Osteocyte (in vitro differentiated cells): ENCODE measurements around the gene MYO1B. TPM values are rescaled to one million over a fixed set of nuclear protein-coding genes. Genes with fewer than 3 reads are reported as not detected.

Experiments used
- DNase-seq: peaks from one replicate; pipeline ENCODE4 v3.0.0; 2021; ENCODE audit warnings: mixed read lengths; ENCODE audit not compliant: unreplicated experiment; ENCODE audit errors: extremely low spot score
- H3K27ac Mint-ChIP-seq: one replicate; pipeline ENCODE4 v1.8.0; 2021; ENCODE audit warnings: mild to moderate bottlenecking, mixed read lengths; ENCODE audit not compliant: unreplicated experiment
- H3K27me3 Mint-ChIP-seq: one replicate; pipeline ENCODE4 v1.8.0; 2021; ENCODE audit warnings: mixed read lengths; ENCODE audit not compliant: unreplicated experiment
- H3K36me3 Mint-ChIP-seq: one replicate; pipeline ENCODE4 v1.8.0; 2021; ENCODE audit warnings: mixed read lengths; ENCODE audit not compliant: unreplicated experiment
- H3K4me1 Mint-ChIP-seq: one replicate; pipeline ENCODE4 v1.8.0; 2021; ENCODE audit warnings: mixed read lengths; ENCODE audit not compliant: unreplicated experiment
- H3K4me3 Mint-ChIP-seq: one replicate; pipeline ENCODE4 v1.8.0; 2021; ENCODE audit warnings: mild to moderate bottlenecking, moderate library complexity, mixed read lengths; ENCODE audit not compliant: unreplicated experiment
- H3K9me3 Mint-ChIP-seq: one replicate; pipeline ENCODE4 v1.8.0; 2021; ENCODE audit warnings: mixed read lengths; ENCODE audit not compliant: unreplicated experiment
- total RNA-seq: library from RNA; stranded (reverse); gene quantifications from 2 replicates; pipeline ENCODE4 v1.2.1, GENCODE V29; 2021
- TF ChIP-seq, protein P1 (sequence below): fragments of 200-600 bp; sonication (generic); IDR thresholded peaks from 2 replicates; pipeline ENCODE4 v1.5.0; 2021; ENCODE audit warnings: antibody characterized with exemption, mild to moderate bottlenecking, moderate library complexity

The MYO1B gene
- total RNA-seq, 1 donor from 2014 or later: 91.1 TPM

DNA sequence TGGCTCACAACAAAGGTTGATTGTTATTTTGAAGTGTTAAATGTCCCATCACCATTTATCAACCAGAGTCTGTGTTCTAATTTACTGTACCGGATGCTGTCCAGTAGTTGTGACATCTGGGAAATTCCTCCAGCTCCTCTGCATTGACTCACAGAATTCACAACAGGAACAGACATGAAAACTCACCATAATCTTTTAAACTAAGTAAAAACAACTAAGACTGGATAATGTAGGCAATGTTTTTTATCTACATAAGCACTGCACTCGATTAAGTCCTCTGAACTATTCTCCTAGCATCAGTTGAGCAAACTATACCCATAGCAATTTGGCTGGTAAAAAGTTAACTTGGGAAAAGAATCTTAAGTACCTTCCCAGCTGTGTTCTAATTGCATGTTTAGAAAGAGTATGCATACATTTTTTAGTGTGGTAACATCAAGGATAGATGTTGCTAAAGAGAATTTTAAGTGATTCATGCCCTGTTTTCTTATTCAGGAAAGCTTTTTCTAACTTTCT, 42.9 kb upstream of the MYO1B start:
- Mint-ChIP-seq H3K27me3 (no peaks in the 10 kb centered on the region), H3K4me3 (no peak overlapping the region), H3K9me3 (no peaks in the 10 kb centered on the region), H3K4me1 (peaks cover 21% of the 10 kb centered on the region), H3K36me3 (peaks cover 2% of the 10 kb centered on the region), H3K27ac (peak overlapping the region; percentile 89)
- no peak for DNase-seq
- TF ChIP-seq, protein P1, sequence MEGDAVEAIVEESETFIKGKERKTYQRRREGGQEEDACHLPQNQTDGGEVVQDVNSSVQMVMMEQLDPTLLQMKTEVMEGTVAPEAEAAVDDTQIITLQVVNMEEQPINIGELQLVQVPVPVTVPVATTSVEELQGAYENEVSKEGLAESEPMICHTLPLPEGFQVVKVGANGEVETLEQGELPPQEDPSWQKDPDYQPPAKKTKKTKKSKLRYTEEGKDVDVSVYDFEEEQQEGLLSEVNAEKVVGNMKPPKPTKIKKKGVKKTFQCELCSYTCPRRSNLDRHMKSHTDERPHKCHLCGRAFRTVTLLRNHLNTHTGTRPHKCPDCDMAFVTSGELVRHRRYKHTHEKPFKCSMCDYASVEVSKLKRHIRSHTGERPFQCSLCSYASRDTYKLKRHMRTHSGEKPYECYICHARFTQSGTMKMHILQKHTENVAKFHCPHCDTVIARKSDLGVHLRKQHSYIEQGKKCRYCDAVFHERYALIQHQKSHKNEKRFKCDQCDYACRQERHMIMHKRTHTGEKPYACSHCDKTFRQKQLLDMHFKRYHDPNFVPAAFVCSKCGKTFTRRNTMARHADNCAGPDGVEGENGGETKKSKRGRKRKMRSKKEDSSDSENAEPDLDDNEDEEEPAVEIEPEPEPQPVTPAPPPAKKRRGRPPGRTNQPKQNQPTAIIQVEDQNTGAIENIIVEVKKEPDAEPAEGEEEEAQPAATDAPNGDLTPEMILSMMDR: no peak

DNA sequence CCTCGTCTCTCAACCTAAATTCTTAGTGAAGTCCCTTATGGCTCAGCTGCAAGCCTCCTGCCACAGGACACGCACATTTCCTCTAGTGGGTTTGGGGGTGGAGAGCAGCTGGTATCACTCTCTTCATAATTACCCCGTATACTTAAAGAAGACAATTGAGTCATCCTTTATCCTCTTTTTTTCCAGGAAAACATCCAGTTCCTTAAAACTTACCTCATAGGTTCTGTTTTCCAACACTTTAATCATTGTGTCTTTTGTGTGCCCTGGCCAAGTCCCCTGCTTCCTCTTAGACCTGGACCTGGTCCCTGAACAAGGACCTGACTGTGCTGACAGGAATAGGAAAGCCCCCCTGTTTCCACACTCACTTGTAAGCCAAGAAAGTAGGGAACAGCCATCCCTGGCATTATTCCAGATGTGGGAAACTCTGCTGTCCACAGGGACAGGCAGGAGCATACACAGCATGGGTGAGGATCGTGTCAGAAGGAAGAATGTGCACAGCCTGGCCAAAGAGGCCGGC, 42.3 kb upstream of the MYO1B start:
- Mint-ChIP-seq H3K27ac (peak overlapping the region; percentile 89), H3K27me3 (no peaks in the 10 kb centered on the region), H3K4me3 (no peak overlapping the region), H3K9me3 (no peaks in the 10 kb centered on the region), H3K4me1 (peaks cover 23% of the 10 kb centered on the region), H3K36me3 (peaks cover 2% of the 10 kb centered on the region)
- DNase-seq: no peak
- TF ChIP-seq, protein P1: no peak

DNA sequence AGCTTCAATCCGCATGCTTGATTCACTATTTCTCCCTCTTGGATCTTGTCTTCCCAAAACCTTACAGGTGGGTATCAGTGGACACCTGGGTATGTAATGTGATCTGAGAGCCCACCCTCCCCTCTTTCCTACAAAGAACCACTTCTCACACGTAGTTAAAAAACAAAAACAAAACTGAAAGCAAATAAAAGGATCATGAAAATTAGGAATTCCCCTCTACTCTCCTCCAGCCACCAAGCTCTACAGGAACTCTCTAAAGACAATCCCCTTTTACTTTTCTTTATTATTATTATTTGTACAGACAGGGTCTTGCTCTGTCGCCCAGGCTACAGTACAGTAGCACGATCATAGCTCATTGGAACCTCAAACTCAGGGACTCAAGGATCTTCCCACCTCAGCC, 40.8 kb upstream of the MYO1B start:
- H3K27me3 Mint-ChIP-seq: no peaks in the 10 kb centered on the region
- H3K27ac Mint-ChIP-seq: peak overlapping the region; percentile 2
- no peaks in the 10 kb centered on the region for H3K9me3 Mint-ChIP-seq
- H3K4me1 Mint-ChIP-seq: peaks cover 33% of the 10 kb centered on the region
- no peak overlapping the region for H3K4me3 Mint-ChIP-seq
- H3K36me3 Mint-ChIP-seq: no peaks in the 10 kb centered on the region
- TF ChIP-seq, protein P1: no peak
- DNase-seq: no peak

DNA sequence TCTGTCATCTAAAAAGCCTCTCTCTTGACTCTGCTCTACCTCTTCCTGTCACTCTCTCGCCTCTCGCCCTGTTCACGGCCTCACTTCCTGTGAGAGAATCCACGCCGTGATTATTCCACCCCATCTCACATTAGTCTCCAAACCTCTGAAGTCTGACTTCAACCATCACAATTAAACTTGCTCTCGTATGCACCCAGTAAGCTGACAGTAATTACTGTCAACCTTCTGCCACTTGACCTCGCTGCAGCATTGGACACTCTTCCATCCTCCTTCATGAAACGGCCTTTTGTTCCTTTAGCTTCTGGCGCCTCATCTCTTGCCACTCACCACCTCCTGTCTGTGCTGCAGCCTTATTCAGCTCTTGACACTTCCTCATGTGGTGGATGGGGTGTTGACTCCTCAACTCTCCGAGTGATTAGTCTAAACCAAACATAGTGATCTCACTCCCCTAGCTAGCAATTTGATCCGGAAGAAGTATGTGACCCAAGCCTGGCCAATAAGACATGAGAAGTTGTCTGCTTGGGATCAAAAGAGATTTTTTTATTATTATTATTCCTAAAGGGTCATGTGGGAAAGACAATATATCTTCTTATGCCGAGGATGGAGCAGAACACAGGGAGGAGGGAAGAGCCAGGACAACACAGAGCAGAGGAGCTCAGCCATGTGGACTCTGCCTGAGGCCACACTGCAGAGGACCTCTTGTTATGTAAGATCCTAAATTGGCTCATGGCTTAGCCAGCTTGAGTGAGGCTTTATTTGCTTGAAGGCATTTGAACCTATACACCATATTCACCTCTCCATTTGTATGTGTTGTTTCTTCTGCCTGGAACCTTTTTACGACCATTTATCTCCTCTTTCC, 38.4 kb upstream of the MYO1B start:
- Mint-ChIP-seq H3K4me1 (peaks cover 37% of the 10 kb centered on the region), H3K27me3 (no peaks in the 10 kb centered on the region), H3K27ac (no peak overlapping the region), H3K4me3 (no peak overlapping the region), H3K36me3 (no peaks in the 10 kb centered on the region), H3K9me3 (peaks cover 5% of the 10 kb centered on the region)
- TF ChIP-seq, protein P1: no peak
- DNase-seq: no peak

DNA sequence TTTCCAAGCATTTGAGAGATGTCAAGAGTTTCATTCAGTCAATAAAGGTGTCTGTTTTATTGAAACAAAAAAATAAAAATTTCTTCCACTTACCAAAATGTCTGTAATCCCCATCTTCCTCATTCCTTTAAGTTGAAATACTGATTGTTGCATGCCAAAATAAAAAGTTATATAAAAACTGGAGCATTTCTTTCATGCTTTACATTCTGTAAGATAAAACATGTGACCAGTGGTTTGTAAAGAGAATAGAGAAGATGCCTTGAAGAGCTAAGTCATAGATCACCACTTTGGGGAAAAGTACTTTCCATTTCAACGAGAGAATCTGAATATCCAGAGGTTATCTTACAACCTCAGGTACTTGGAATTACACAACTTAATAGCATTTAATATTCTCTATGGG, 35.9 kb upstream of the MYO1B start:
- Mint-ChIP-seq H3K4me3 (no peak overlapping the region), H3K36me3 (peaks cover 3% of the 10 kb centered on the region), H3K4me1 (peaks cover 20% of the 10 kb centered on the region), H3K27ac (peak overlapping the region; percentile 16), H3K27me3 (no peaks in the 10 kb centered on the region), H3K9me3 (peaks cover 5% of the 10 kb centered on the region)
- DNase-seq: no peak
- TF ChIP-seq, protein P1: no peak
